NCI-H2107 treated with DMSO at 0.1 percent for 48 hours (cell line): ENCODE results near the gene INSC.
A peak's percentile ranks its signal among the peaks of the same experiment; 100 is the strongest.

Experiments used
- DNase-seq: peaks from one replicate; lab custom pipeline; 2025; ENCODE audit not compliant: unreplicated experiment; lab: John Stamatoyannopoulos, UW

The INSC gene

DNA sequence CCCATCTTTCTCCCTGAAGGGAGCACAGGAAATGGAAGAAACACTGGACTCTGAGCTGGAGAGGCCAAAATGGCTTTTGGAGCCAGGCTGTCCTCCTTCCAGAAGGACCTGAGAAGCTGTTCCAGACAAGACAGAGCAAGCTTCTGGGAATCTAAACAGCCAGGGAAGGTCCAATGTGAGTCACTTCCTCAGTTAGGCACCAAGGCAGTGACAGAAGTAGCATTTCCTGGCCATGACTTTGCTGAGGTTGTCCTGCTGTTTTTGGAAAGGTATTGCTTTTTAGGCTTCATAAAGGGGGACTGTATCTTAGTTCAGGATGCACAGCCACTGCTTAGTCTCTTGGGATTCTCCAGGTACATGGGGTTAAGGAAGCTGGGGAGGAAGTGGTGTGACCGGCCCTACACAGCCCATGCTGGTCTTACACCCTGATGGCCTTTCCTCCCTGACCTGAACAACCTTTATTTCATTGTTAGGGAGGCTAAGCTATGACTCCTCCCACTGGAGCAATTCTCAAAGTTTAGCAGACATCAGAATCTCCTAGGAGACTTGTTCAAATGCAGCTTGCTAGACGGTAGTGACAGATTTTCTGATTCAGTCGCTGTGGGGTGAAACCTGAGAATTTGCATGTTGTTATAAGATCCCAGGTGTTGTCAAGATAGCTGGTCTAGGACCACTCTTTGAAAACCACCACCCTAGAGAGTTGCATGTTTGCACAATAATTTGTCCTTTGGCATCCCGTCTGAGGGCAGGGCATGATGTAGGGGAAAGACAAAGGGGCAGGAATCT is 6.8 kb upstream of the INSC start:
- DNase-seq: no peak

DNA sequence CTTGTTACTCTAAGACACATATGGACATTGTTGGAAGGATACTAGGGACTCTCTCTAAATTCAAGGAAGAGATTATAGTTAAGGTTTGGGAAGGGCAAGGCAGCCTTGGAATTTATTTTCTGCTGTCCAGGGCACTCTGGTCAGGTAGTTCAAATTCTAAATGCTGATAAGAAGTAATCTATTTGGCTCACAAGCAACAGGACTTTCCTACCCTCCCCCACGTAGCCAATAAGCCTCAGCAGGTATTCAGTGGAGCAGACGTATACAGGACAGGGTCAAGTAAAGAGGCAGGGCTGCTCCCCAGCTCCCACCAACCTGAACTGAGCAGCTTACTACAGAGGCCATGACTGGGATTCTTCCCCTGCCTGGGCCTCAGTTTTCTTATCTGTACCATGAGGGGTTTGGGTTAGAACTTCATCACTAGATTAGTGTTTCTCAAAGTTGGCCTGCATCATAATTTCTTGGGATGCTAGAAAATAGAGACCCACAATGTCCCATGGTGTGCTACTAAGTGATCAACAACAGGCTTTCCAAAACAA is 6.1 kb upstream of the INSC start:
- DNase-seq: no peak

DNA sequence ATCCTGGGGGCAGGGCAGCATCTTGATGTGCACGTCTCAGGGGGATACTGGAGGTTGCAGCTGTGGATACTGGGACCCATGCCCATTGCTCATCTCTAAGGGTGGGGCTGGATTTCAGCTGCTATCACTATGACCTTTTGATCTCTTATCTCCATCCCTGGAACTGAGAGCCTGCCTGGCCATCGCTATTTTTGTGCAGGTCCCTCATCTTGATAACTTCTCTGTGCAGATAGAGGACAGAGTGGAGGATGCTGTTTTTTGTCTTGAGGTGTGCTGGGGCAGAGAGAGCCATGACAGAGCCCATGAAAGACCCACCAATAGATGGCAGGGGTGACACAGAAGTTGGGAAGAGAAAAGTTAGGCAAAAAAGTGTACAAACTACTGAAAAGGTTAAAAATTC is 5.1 kb upstream of the INSC start:
- DNase-seq: no peak

DNA sequence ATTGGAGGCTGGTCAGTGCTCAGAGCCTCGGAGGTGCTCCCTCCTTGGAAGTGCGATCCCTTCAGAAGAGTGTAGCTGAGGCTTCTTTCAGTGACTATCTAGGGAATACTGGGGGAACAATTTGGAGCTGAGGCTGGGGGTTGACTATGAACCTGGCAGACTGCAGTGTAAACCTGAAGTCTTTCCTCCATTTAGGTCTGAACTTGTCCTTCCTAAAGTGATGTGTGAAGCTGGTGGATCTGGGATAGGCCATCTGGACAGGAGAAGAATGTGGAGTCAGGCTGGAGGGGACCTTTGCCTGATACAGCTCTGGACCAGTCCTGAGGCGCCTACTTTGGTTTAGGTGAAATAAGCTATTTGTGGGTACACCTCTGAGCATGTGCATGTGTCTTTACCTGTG is 3.5 kb upstream of the INSC start:
- no peak for DNase-seq

DNA sequence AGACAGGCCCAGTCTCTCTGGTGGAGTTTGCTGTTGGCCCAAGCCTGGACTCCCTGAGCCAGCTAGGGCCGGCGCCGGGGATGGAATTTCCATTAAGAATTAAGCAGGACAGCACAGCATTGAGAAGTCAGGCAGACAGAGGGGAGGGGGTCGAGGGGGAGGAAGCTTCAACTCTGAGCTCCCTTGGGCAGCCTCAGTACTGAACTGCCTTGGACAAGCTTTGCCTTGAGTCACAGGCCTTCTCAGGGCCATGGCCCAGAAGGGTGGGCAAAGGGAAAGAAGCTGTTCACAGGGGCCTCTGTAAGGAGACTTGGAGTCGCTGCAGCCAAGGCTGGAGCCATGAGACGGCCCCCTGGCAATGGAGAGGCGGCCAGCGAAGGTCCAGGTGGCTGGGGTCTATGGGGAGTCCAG is 2.6 kb upstream of the INSC start:
- no peak for DNase-seq

DNA sequence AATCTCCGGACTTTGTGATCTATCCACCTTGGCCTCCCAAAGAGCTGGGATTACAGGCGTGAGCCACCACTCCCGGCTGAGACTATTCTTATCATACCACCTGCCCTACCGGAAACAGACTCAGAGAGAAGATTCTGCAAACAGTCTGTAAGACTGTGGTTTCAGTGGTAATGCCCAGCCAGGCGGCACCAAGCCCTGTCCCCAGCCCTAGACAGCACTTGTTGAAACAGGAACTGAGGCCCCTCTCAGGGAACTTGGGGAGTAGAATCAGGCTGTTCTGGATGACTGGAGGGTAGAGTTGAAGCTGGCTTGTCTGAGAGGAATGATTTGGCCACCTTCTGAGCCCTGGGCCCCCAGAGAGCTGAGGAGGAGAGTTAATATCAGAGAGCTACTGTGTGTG is 1.3 kb upstream of the INSC start:
- DNase-seq: no peak

DNA sequence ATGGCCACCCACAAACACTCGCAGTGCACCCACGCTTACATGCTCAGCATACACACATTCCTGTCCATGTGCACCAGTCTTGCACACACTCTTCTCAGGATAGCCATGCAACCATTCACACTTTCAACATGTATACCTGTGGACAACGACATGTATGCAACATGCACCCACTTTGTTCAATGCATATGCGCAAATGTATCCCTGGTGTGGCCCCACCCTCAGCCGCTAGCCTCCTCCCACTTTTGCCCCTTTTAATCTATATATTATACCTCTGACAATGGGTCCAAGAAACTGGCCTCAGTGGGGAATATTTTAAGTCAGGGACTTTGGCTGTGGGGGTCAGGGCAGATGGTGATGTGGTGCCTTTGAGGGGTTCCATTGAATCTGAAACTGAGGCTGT is 963 bp downstream of the INSC start:
- DNase-seq: no peak

DNA sequence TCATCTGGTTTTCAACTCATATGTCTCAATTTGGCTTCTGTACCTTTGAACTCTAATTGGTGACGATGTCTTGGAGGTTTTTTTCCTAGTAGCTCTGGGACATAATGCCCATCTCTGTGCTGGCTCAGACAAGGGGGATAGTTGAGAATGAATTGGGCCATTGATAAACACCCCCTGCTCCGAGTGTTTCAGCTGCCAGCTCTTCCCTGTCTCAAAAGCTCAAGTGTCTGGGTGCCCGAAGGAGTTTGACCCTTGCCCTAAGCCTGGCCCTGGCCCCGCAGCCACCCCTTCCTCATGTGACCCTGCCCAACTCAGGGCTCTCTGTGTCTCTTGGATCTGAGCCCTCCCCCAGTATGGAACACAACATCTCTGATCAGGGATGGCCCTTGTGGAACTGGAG is 3.0 kb downstream of the INSC start:
- no peak for DNase-seq

DNA sequence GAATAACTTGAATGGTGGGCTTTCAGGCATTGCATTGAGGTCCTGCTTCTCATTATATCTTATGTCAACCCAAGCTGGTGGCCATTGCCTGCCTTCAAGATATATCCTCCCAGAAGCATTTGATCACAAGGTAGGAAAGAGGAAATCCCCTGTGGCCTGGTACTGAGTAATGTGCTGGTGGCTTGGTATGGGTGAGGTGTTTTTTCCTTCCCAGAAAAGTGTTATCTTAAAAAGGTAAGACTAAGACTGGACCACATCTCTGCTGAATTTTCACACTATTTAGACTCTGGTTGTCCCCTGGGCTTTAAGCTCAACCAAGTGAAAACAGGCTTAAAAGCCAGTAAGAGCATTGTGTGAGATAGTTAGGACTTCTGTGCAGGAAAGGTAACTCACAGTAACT is 3.7 kb downstream of the INSC start:
- no peak for DNase-seq

DNA sequence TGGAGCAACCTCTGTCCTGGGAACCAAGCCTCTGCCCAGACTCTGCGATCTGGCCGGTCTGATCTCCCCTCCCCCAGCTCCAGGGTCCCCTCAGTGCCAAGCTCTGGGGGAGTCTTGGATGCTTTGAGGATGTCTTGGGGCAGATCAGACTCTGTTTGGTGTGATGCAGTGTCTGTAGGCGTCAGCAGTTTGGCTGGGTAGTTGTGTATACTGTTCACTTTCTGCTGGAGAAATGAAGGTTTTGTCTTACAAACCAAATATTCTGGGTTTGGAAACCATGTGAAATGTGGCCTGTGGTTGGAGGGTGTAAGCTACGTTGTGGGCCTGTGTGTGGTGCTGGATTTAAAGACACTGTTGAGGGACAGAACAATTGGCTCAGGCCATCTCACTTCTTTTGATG is 4.6 kb downstream of the INSC start:
- no peak for DNase-seq

DNA sequence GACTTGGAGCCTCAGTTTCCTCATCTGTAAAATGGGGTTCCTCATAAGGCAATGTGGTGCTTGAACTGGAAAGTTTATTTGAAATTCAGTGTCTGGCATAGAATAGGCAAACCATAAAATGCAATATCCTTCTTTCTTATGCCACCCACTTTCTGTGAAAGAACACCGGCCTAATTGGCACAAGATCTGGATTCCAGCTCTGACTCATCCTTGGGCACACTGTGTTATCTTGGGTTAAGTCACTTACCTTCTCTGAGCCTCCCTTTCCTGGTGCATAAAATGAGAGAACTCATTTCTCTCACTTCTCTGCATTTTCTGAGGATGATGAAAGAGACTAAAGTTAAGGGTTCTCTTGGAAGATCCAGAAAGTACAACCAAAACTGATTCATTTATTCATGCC is 5.1 kb downstream of the INSC start:
- no peak for DNase-seq

DNA sequence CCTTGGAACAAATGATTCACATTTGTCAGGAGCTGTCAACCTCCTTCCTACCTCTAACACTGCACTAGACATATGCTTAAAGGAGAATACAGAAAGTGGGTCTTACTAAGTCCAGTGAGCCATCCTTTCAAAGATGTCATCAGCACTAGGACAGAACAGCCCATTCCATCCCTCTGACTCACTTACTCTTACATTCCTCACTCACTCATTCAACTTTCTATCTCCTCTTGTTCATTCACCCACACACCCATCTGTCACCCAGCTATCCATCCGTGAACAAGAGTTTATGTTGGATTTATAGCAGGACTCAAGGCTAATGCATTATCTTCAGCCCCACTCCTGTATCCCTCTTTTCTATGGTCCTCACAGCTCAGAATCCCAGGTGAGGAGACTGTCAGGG is 9.1 kb downstream of the INSC start:
- no peak for DNase-seq

DNA sequence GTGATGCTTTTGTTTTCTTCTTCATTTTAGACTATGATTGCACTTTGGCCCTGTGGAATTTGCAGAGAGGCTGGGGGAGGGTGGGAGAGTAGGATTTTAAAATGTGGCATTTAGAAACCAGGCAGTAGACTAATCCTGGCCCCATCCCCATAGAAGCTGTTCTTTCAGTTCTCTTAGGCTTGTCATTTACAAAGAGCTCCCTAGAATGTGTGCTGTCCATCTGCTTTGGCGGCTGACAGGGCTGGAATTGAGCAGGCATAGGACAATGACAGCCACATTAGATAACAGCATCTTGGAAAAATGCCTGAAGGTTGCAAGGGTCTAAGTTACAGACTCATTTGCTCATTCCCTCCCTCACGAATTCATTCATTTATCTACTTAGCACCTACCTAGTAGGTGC is 9.8 kb downstream of the INSC start:
- no peak for DNase-seq

DNA sequence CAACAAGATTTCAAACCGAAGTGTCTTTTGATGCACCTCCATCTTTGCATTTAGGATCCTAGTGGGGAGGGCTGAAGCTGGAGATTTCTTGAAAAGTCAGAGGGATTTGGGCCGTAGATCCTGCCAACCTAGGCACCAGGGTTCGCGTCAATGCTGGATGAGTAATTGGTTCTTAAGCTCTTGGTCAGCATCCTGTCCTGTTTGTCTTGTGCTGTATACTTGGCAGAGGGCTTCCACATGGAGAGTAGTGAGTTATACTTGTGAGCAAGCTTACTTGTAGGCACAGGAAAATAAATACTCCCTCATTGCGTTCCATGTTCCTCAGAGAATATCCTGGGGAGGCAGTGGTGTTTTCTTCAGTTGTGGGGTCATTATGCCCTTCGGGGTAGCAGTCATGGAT is 12.6 kb downstream of the INSC start:
- no peak for DNase-seq

DNA sequence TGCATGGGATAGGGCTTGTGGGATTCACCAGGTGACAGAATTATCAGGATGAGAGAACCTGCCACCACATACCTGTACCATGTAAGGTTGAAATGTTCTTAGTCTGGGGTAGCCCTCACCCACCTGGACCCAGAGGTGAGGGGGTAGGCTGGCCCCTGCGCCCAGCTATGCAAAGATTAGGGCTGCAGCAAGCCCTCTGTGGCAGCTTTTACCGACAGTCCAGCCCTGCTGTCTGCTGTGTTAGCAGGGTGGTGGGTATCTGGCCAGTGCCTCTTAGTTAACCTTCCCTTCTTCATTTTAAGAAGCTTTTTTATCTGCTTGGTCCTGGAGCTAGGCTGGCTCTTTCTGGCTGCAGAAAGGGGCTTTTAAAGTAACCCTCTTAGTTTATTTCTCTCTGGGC is 13.9 kb downstream of the INSC start:
- DNase-seq: no peak

DNA sequence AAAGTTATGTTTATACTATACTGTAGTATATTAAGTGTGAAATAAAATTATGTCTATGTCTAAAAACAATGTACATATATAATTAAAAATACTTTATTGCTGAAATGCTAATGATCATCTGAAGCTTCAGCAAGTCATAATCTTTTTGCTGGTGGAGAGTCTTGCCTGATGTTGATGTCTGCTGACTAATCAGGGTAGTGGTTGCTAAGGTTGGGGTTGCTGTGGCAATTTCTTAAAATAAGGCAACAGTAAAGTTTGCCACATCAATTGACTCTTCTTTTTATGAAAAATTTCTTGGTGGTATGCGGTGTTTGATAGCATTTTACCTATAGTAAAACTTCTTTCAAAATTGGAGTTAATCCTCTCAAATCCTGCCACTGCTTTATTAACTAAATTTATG is 21.4 kb downstream of the INSC start:
- DNase-seq: no peak

DNA sequence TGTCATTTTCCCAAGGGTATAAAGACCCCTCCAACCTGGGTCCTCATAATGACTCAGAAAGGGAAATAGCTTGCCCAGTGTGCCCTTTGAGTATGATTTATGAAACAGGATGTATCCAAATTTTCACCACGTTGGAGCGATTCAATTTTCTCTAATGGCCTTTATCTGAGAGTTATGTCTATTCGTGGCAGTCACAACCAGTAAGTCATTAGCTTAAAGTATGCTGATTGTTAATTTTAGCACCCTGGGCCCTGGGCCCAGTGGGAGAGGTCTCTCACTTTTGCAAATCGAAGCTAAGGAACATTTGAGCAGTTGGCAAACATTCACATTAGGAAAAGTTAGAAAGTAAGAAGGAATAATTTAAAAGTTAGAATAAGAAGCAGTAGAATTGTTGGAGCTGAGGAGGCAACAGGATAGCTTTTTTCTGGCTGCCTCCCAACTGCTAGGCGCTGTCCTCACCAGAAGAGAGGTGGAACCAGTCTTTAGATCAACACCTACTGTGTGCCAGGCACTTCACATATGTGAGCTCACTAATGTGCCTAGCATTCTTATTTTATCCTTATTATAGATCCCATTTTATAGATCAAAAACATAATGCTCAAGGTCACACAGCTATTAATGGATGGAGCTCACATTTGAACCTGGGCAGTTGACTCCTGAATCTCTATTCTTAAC is 24.5 kb downstream of the INSC start:
- no peak for DNase-seq

DNA sequence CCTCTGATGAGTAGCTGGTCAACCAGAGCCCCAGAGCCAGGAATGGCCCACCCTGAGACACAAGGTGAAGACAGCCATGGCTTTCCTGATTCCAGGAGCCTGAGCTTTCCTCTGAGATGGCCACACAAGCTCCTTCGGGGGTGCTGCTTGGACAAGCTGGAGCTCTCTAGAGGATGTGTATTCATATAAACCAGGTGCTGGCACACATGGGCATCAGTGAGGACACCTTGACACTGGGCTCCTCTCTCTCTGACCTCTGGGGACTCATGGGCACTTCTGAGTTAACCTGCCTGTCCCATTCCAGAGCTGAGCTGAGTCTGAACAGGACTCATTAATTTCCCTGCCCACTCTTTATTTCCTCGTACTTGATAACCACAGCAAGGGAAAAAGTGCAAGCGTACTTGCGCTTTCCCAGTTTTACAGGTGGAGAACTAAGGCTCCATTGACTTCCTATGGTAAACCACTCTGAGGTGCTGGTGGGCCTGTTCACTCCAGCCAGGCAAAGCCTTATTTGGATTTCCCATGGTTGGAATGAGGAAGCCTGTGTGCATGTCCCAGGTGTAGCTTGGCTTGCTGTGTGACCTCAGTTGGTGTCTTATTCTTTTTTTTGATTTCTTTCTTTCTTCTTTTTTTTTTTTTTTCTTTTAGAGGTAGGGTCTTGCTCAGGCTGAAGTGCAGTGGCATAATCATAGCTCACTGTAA is 25.4 kb downstream of the INSC start:
- no peak for DNase-seq

DNA sequence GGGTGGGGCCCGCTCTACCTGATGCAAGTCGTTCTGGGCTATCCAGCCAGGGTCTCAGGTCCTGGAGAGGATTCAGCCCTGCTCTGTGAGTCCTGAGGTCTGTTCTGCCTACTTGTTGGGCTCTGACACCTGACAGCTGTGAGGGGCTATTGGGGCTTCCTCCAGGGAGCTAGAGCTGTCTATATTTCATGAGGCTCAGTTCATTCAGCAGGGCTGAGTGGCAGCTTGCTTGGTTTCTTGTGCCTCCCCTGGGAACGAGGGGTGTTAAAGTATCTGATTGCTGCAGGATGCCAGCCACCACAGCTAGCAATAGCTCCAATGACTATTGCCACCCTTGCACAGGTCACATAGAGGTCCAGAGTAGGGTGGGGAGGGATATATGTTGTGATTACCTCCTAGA is 26.7 kb downstream of the INSC start:
- peak; percentile 11 for DNase-seq

DNA sequence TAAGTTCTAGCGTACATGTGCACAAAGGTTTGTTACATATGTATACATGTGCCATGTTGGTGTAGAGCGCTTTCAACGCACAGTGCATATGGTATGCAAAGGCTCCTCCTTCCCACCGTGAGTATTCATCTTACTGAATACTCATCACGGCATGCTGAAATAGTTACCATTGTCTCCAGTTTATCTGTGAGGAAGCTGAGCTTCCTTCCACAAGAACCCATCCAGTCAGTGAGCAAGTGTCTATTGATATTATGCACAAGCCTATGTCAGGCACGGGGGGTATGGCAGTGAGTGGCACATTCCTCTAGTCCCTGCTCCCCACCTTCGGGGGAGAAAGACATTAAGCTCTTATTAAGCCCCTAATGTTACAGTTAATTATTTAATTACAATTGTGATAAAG is 28.1 kb downstream of the INSC start:
- DNase-seq: no peak

DNA sequence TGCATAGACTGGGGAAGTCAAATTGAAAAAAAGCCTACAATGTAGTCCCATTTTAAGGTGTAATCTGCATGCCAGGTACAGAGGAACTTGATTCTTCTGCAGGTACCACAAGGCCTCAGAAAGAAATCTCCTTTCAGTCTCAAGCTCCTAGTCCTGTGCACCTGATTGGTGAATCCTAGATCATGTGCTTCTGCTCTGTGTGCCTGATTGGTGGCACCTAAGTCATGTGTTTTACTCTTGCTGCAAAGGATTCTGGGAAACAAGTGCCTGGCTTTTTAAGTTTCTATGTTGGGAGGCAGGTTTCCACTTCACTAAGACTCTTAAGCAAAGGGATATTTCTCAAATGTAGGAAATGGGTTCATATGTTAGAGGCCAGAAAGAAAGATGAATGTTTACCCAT is 29.1 kb downstream of the INSC start:
- no peak for DNase-seq

DNA sequence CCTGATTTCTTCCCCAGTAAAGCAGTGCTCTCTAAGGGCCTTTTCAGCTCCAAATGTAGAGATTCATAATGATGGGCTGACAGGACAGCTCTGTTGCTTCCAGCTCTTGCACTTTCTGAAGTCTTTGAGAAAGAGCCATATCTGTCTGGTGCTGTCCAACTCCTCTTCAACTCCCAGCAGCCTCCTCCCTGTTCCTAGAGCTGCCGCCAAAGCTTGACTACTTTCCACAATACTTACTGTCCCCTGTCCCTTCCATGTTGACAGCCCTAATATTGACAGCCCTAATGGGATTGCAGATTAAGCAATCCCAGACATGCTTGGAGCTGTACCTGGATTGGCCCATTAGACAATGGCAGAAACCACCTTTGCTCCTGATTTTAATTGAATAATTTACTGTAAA is 29.6 kb downstream of the INSC start:
- DNase-seq: no peak
